HCT116 (cell line): ENCODE measurements around the gene SERTAD2. TPM values are rescaled to one million over a fixed set of nuclear protein-coding genes. Genes with fewer than 3 reads are reported as not detected.

ENCODE experiments used
- ATAC-seq: fragments of 200-7000 bp; cut with Tn5 transposase; 2 replicates; pipeline ENCODE4 v1.9.1; 2020; ENCODE audit warnings: mild to moderate bottlenecking, moderate library complexity
- BruUV-seq: library from RNA; stranded (reverse); fragments of 400-500 nt; replicated peaks from 2 replicates; lab custom pipeline; 2021; lab: Mats Ljungman, UMichigan
- CTCF ChIA-PET: fragments of 300-600 bp; sonication (Branson Sonifier 250); formaldehyde crosslinking; loops from one replicate; lab custom pipeline; 2021; ENCODE audit warnings: antibody characterized with exemption; lab: Charles Lee
- POLR2A ChIA-PET: fragments of 300-600, 350-600 bp; sonication (Branson Sonifier 250); formaldehyde crosslinking; loops from one replicate; lab custom pipeline; 2021; ENCODE audit warnings: antibody characterized with exemption; lab: Charles Lee
- RAD21 ChIA-PET, 2 experiments: fragments of 300-600 bp; sonication (Branson Sonifier 250); formaldehyde crosslinking; loops; one replicate each; lab custom pipeline; 2023; ENCODE audit warnings: low total read pairs in 2 of 2; ENCODE audit not compliant: uncharacterized antibody in 2 of 2, unreplicated experiment in 2 of 2, low non-redundant PET in 1 of 2; lab: Charles Lee
- DNase-seq: peaks from one replicate; pipeline ENCODE4 v3.0.0-alpha.2; 2010; ENCODE audit warnings: low read depth, low spot score
- H2AFZ ChIP-seq: fragments of 200-600 bp; shearing (Covaris generic), sonication (generic); 2 replicates; pipeline ENCODE4 v1.6.1; 2017; ENCODE audit warnings: low read depth, mixed run types, mixed read lengths, antibody characterized with exemption, low read length; ENCODE audit not compliant: poor library complexity, severe bottlenecking
- H3K27ac ChIP-seq: 2 replicates; pipeline ENCODE4 v1.5.1; 2012; ENCODE audit warnings: low read depth, low read length
- H3K27me3 ChIP-seq: fragments of 200-600 bp; sonication (generic); 2 replicates; pipeline ENCODE4 v1.6.1; 2016; ENCODE audit warnings: mixed run types, low read length, mixed read lengths; ENCODE audit not compliant: insufficient read depth
- H3K36me3 ChIP-seq, 2 experiments: fragments of 200-500 bp in 1 of 2; fragments of 200-600 bp in 1 of 2; sonication (Bioruptor generic) in 1 of 2; sonication (generic) in 1 of 2; 2 replicates each; pipeline versions ENCODE4 v1.5.1 to v1.6.1; 2014 to 2016; ENCODE audit warnings: low read length in 2 of 2, inconsistent platforms in 1 of 2, mixed read lengths in 1 of 2, mixed run types in 1 of 2; ENCODE audit not compliant: insufficient read depth in 2 of 2, control insufficient read depth in 1 of 2
- H3K4me1 ChIP-seq, 2 experiments: fragments of 200-600 bp in 1 of 2; sonication (generic) in 1 of 2; 2 replicates each; pipeline versions ENCODE4 v1.5.1 to v1.6.1; 2012 to 2017; ENCODE audit warnings: low read length in 2 of 2, inconsistent platforms in 1 of 2, mild to moderate bottlenecking in 1 of 2, mixed read lengths in 1 of 2, mixed run types in 1 of 2, moderate library complexity in 1 of 2; ENCODE audit not compliant: insufficient read depth in 2 of 2, control insufficient read depth in 1 of 2
- H3K4me2 ChIP-seq: fragments of 200-600 bp; sonication (generic); 2 replicates; pipeline ENCODE4 v1.6.1; 2017; ENCODE audit warnings: mixed run types, low read length, mixed read lengths
- H3K4me3 ChIP-seq, 2 experiments: fragments of 200-600 bp in 1 of 2; sonication (generic) in 1 of 2; replicated peaks in 1 of 2; 2 replicates each; pipeline ENCODE4 v1.5.1; 2011 to 2016; ENCODE audit warnings: low read length in 2 of 2, control low read depth in 1 of 2, low read depth in 1 of 2, mild to moderate bottlenecking in 1 of 2, mixed read lengths in 1 of 2, mixed run types in 1 of 2
- H3K79me2 ChIP-seq: fragments of 200-600 bp; sonication (generic); 2 replicates; pipeline ENCODE4 v1.6.1; 2017; ENCODE audit warnings: mild to moderate bottlenecking, mixed run types, low read length, moderate library complexity, mixed read lengths; ENCODE audit not compliant: insufficient read depth
- H3K9ac ChIP-seq: fragments of 200-600 bp; sonication (generic); 2 replicates; pipeline ENCODE4 v1.6.1; 2016; ENCODE audit warnings: low read length, mixed read lengths
- H3K9me2 ChIP-seq: fragments of 200-600 bp; sonication (generic), shearing (Covaris generic); 2 replicates; pipeline ENCODE4 v1.6.1; 2017; ENCODE audit warnings: mixed run types, mild to moderate bottlenecking, moderate library complexity; ENCODE audit not compliant: insufficient read depth
- H3K9me3 ChIP-seq, 2 experiments: fragments of 200-500 bp in 1 of 2; fragments of 200-600 bp in 1 of 2; sonication (Bioruptor generic) in 1 of 2; sonication (generic) in 1 of 2; 2 replicates each; pipeline ENCODE4 v1.6.1; 2014 to 2017; ENCODE audit warnings: low read length in 2 of 2, mixed read lengths in 2 of 2, inconsistent platforms in 1 of 2, low read depth in 1 of 2, mild to moderate bottlenecking in 1 of 2, mixed run types in 1 of 2, moderate library complexity in 1 of 2; ENCODE audit not compliant: control insufficient read depth in 1 of 2, insufficient read depth in 1 of 2
- H4K20me1 ChIP-seq: fragments of 200-600 bp; sonication (generic), shearing (Covaris generic); 2 replicates; pipeline ENCODE4 v1.6.1; 2017; ENCODE audit warnings: mixed run types, mild to moderate bottlenecking, moderate library complexity; ENCODE audit not compliant: insufficient read depth
- ATF3 ChIP-seq: IDR thresholded peaks from 2 replicates; pipeline ENCODE4 v1.6.1; 2012
- CBX3 ChIP-seq: IDR thresholded peaks from 2 replicates; pipeline ENCODE4 v1.6.1; 2012; ENCODE audit warnings: low read depth
- CEBPB ChIP-seq: IDR thresholded peaks from 2 replicates; pipeline ENCODE4 v1.6.1; 2012; ENCODE audit warnings: low read depth
- CTCF ChIP-seq, 3 experiments: fragments of 200-600 bp in 1 of 3; sonication (generic) in 1 of 3; IDR thresholded peaks in 2 of 3; conservative IDR thresholded peaks in 1 of 3; 2 replicates each; pipeline ENCODE4 v1.5.1; 2012 to 2017; ENCODE audit warnings: low read depth in 2 of 3, low read length in 2 of 3, antibody characterized with exemption in 1 of 3, borderline replicate concordance in 1 of 3, control low read depth in 1 of 3, mild to moderate bottlenecking in 1 of 3, mixed read lengths in 1 of 3, mixed run types in 1 of 3, moderate library complexity in 1 of 3; ENCODE audit not compliant: insufficient read depth in 1 of 3
- ELF1 ChIP-seq: IDR thresholded peaks from 2 replicates; pipeline ENCODE4 v1.6.1; 2012; ENCODE audit warnings: low read depth, borderline replicate concordance
- EZH2 ChIP-seq: fragments of 200-600 bp; sonication (generic); IDR thresholded peaks from 2 replicates; pipeline ENCODE4 v1.6.1; 2017; ENCODE audit warnings: antibody characterized with exemption, mixed run types
- EZH2phosphoT487 ChIP-seq: fragments of 200-600 bp; IDR thresholded peaks from 2 replicates; pipeline ENCODE4 v1.6.1; 2018; ENCODE audit warnings: antibody characterized with exemption, borderline replicate concordance
- FOSL1 ChIP-seq: IDR thresholded peaks from 2 replicates; pipeline ENCODE4 v1.6.1; 2012; ENCODE audit warnings: low read depth
- JUND ChIP-seq: IDR thresholded peaks from 2 replicates; pipeline ENCODE4 v1.6.1; 2012
- POLR2AphosphoS5 ChIP-seq: IDR thresholded peaks from 2 replicates; pipeline ENCODE4 v1.6.1; 2011; ENCODE audit warnings: mild to moderate bottlenecking, low read depth, low read length, moderate library complexity
- RAD21 ChIP-seq: IDR thresholded peaks from 2 replicates; pipeline ENCODE4 v1.6.1; 2012; ENCODE audit warnings: low read depth, mild to moderate bottlenecking
- SP1 ChIP-seq: IDR thresholded peaks from 2 replicates; pipeline ENCODE4 v1.6.1; 2012; ENCODE audit warnings: low read depth
- YY1 ChIP-seq: IDR thresholded peaks from 2 replicates; pipeline ENCODE4 v1.6.1; 2011; ENCODE audit warnings: low read length, low read depth, moderate library complexity, mild to moderate bottlenecking; ENCODE audit not compliant: insufficient replicate concordance; ENCODE audit errors: extremely low read depth
- ZBTB33 ChIP-seq: IDR thresholded peaks from 2 replicates; pipeline ENCODE4 v1.6.1; 2011; ENCODE audit warnings: mild to moderate bottlenecking, low read length, moderate library complexity; ENCODE audit not compliant: insufficient replicate concordance; ENCODE audit errors: extremely low read depth
- ZNF274 ChIP-seq: fragments of 200-500 bp; sonication (Bioruptor generic); IDR thresholded peaks from 2 replicates; pipeline ENCODE4 v1.6.1; 2014; ENCODE audit warnings: mild to moderate bottlenecking, low read depth, low read length, inconsistent platforms
- intact Hi-C: fragments of 100-400 bp; cut with micrococcal nuclease; formaldehyde crosslinking; loops from 2 replicates; pipeline ENCODE4 v1.10.0; 2022
- total RNA-seq: library from RNA; stranded (reverse); gene quantifications from one replicate; pipeline ENCODE4 v1.2.1, GENCODE V29; 2021; ENCODE audit not compliant: unreplicated experiment

The SERTAD2 gene
- total RNA-seq, 1 experiment from 2014 or later: 80.1 TPM

GRCh38 chr2:64587561-64587960, 66.2 kb downstream of the SERTAD2 start:
- BruUV-seq: no TSS peak
- intact Hi-C loops: loop anchor here (1.0 to 2.0 kb wide), 3 partner anchors 278 to 325 kb away; no protein-coding TSS in a partner anchor
- Histone ChIP-seq H3K36me3 (peaks cover 0 to 16% of the 10 kb centered on the region in 2 experiments; a peak in 3 of 4 replicates), H3K27ac (no peak overlapping the region), H3K4me3 (no peak overlapping the region), H4K20me1 (no peaks in the 10 kb centered on the region), H3K9ac (no peak overlapping the region), H3K27me3 (no peaks in the 10 kb centered on the region), H2AFZ (no peak overlapping the region), H3K79me2 (no peaks in the 10 kb centered on the region), H3K4me2 (no peak overlapping the region), H3K9me3 (no peaks in the 10 kb centered on the region), H3K9me2 (no peaks in the 10 kb centered on the region), H3K4me1 (no peaks in the 10 kb centered on the region)
- DNase-seq (no peak), ATAC-seq (no peak)
- ChIA-PET POLR2A (no interaction called here), CTCF (interaction anchor here (0.7 to 1.7 kb wide), 14 partner anchors 8 to 538 kb away, joined by 3 to 6 read pairs (median 4); partner anchors contain the start of gene AFTPH), RAD21 (interaction anchor here in 1 of 2 experiments (1.0 kb wide), 1 partner anchor 256 kb away, joined by 4 read pairs; no protein-coding TSS in a partner anchor)
- TF ChIP-seq ATF3 (no peak), JUND (no peak), EZH2phosphoT487 (no peak), CEBPB (no peak), FOSL1 (no peak), EZH2 (no peak), YY1 (no peak), ZNF274 (no peak)

GRCh38 chr2:64586883-64587481, 66.7 kb downstream of the SERTAD2 start:
- no peaks in the 10 kb centered on the region for H3K9me3 ChIP-seq
- no peaks in the 10 kb centered on the region for H3K9me2 ChIP-seq
- H4K20me1 ChIP-seq: no peaks in the 10 kb centered on the region
- ATAC-seq (peak; percentile 77), DNase-seq (peak; percentile 34)
- intact Hi-C loops: loop anchor here (1.0 to 2.0 kb wide), 3 partner anchors 278 to 326 kb away; no protein-coding TSS in a partner anchor
- H3K79me2 ChIP-seq: no peaks in the 10 kb centered on the region
- no peak overlapping the region for H3K27ac ChIP-seq
- BruUV-seq: no TSS peak
- CTCF ChIA-PET: interaction anchor here (0.7 to 1.7 kb wide), 15 partner anchors 9 to 537 kb away, joined by 3 to 6 read pairs (median 4); partner anchors contain the start of gene AFTPH
- H3K4me1 ChIP-seq: no peaks in the 10 kb centered on the region
- no peaks in the 10 kb centered on the region for H3K27me3 ChIP-seq
- peaks cover 0 to 13% of the 10 kb centered on the region in 2 experiments; a peak in 3 of 4 replicates for H3K36me3 ChIP-seq
- no peak overlapping the region for H3K4me3 ChIP-seq
- H3K9ac ChIP-seq: no peak overlapping the region
- no peak overlapping the region for H2AFZ ChIP-seq
- no peak overlapping the region for H3K4me2 ChIP-seq
- POLR2A ChIA-PET: no interaction called here
- RAD21 ChIA-PET: interaction anchor here in 1 of 2 experiments (1.0 kb wide), 1 partner anchor 256 kb away, joined by 4 read pairs; no protein-coding TSS in a partner anchor
- TF ChIP-seq EZH2phosphoT487 (no peak), POLR2AphosphoS5 (no peak), RAD21 (peak; percentile 84), ELF1 (no peak), CBX3 (no peak; the same call in 1 of the 2 replicates), CTCF (IDR thresholded peaks at IDR 0.05 in 2 of 3, conservative IDR thresholded peaks at IDR 0.05 in 1 of 3; ENCODE audit: borderline replicate concordance in 1 of 3, insufficient read depth in 1 of 3, low read depth in 2 of 3, low read length in 2 of 3) (peak; percentile 56 to 73 (median 72); a peak in 5 of 6 replicates), FOSL1 (no peak), ZBTB33 (no peak), SP1 (no peak)
